Cardiac fibroblast (primary cell): ENCODE measurements around the gene ALK.
A peak's percentile ranks its signal among the peaks of the same experiment; 100 is the strongest.

Experiments used
- DNase-seq, 2 donors: peaks; one replicate each; pipeline versions ENCODE4 v3.0.0 to v3.0.0-alpha.2; 2010; ENCODE audit warnings: low read depth in 2 of 2
- H3K4me3 ChIP-seq, 2 donors: replicated peaks in 1 of 2; 1 replicate in 1 of 2; 2 replicates in 1 of 2; pipeline ENCODE4 v1.5.1; 2011; ENCODE audit warnings: low read depth in 2 of 2, low read length in 2 of 2, mild to moderate bottlenecking in 2 of 2, moderate library complexity in 1 of 2
- CTCF ChIP-seq: IDR thresholded peaks from one replicate; pipeline ENCODE4 v1.5.1; 2011; ENCODE audit warnings: low read depth, mild to moderate bottlenecking, low read length, inconsistent platforms

Gene ALK

DNA sequence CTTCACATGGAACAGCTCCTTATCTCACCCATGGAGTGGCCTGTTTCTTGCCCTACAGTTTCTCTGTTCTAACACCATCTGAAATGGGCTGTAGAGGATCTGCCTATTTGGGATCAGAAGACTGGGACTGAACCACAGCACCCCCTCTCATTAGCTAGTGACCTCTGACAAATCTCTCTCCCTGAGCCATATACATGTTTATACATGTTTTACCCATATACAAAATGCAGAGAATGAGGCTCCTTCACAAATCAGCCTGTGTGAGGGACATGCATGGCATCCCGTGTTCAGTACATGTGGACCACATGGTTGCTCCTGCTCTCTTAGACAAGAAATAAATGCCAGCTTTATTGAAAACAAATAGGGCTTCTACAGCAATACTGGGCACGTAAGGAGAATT lies 282.7 kb downstream of the ALK start:
- TF ChIP-seq CTCF, result no peak
- DNase-seq, result no peak
- H3K4me3 ChIP-seq, result no peak overlapping the region

DNA sequence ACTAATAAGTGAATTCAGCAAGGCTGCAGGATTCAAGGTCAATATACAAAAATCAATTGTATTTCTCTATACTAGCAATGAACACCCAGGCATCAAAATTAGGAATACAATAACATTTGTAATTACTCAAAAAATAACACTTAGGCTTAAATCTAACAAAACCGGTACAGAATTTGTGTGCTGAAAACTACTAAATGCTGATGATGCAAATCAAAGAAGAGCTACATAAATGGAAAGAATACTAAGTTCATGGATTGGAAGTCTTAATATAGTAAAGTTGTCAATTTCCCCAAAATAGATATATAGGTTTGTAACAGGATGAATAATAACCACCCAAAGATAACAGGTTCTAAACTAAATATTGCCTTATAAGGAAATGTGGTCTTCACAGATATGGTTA lies 286.5 kb downstream of the ALK start:
- no peak overlapping the region for H3K4me3 ChIP-seq
- TF ChIP-seq CTCF, result no peak
- no peak for DNase-seq

DNA sequence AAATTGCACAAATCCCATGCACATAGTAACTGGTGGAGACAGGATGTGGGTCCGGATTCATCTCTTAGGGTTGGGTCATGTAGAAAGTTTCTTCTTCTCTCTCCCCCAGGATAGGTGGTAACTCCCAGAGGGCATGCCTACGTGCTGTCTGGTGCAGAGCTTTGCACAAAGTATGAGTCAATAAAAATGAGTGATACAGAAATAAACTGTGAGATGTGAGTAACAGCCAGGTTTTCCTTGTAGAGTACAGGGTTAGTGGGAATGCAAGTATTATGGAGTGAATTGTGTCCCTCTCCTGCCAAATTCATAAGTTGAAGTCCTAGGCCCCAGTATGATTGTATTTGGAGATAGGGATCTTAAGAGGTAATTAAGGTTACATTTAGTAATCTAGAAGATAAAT lies 289.4 kb downstream of the ALK start:
- DNase-seq, result peak in 1 of 2 donors; percentile 78
- H3K4me3 ChIP-seq, result no peak overlapping the region
- TF ChIP-seq CTCF, result no peak

- no peak overlapping the region for H3K4me3 ChIP-seq
- no peak for DNase-seq
- no peak for TF ChIP-seq CTCF
Measured at GRCh38 chr2:29629495-29629894, 291.9 kb downstream of the ALK start.

- no peak overlapping the region for H3K4me3 ChIP-seq
- DNase-seq, result peak in 1 of 2 donors; percentile 26
- TF ChIP-seq CTCF, result no peak
Measured at GRCh38 chr2:29628862-29629261, 292.5 kb downstream of the ALK start.

- no peak overlapping the region for H3K4me3 ChIP-seq
- DNase-seq, result peak; percentile 5 to 45
- no peak for TF ChIP-seq CTCF
Measured at GRCh38 chr2:29628108-29628745, 293.2 kb downstream of the ALK start.

DNA sequence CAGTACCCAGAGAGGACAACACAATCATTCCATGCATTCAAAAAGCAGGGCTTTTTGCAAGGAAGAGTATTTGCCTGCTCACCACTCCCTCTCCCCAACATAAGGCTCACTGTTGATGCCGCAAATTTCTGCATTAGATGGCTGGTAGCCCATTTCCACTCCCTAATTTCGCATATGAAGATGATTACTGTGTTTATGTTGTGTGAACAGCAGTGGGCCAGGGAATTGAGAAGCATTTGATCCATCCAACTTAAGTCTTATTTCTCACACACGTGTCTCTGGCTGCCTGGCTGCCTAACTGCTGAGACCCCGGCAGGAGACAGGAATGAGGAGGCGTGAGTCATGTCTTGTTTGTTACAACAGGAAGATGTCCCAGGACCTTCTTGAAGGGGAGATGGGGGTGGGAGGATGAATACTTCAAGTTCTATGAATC lies 294.1 kb downstream of the ALK start:
- peak; percentile 37 to 80 for DNase-seq
- no peak overlapping the region for H3K4me3 ChIP-seq
- no peak for TF ChIP-seq CTCF
